NCI-H146 treated with DMSO at 0.1 percent for 48 hours (cell line): ENCODE results near the gene HOXB7.

ENCODE experiments used
- DNase-seq: peaks from one replicate; lab custom pipeline; 2025; ENCODE audit not compliant: unreplicated experiment; lab: John Stamatoyannopoulos, UW

HOXB7 gene

GRCh38 chr17:48596000-48596734 is 14.7 kb downstream of the HOXB7 start:
- no peak for DNase-seq

DNA sequence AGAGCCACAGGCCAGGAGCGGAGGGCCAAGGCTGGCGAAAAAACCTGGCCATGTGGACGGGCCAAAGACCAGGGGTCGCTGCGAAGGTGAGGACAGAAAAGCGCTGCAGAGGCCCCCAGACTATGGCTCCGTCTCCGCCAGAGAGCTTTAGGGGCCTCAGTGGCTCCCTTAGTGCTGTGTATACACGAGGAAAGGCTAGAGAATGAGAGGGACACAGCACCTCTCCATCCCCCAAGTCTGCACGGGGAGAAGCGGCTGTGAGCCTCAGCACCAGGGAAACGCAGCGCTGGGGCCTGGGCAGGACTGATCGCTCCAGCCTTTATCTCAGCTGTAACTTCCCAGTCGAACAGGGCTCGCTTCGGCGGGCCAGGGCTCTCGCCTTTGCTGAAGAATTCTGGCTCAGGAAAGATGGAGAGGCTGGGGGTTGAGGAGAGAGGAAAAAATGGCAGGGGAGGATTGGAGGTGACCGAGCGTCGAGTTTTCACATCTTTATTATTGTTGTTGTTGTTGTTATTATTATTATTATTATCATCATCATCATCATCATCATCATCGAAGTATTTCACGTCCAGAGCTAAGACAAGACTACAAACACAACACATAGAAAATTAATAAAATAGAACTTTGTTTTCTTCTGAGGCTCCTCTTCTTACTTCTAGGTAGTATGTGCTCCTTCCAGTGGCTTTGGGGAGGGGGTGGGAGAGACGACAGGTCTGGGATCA is 15.4 kb downstream of the HOXB7 start:
- no peak for DNase-seq

- no peak for DNase-seq
Observed at GRCh38 chr17:48594538-48595277, 16.1 kb downstream of the HOXB7 start.

GRCh38 chr17:48593840-48594537 is 16.8 kb downstream of the HOXB7 start:
- peak; percentile 87 for DNase-seq

- DNase-seq = peak; percentile 64
Observed at GRCh38 chr17:48593126-48593829, 17.5 kb downstream of the HOXB7 start, which contains the start of gene HOXB5. HOXB5 (minus strand) TSS chr17:48593779; CDS start chr17:48593682, 97 bp downstream.

DNA sequence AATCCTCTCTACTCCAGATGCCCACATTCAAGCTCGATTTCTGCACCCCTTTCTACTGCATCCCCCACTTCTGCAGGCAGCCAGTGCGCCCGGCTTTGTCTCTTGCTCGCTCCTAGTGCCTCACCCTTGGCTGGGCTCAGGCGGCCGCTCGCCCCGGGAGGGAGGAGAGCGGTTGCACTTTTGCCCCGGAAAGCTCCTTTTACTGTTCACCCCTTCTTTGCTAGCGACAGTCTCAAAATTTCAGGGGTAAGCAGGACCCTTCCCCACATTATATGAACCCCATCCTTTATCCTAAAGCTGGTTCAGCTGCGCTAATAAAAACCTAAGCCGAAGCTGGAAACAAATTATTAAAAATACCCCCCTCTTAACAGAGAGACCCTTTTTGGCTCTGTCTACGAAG is 18.2 kb downstream of the HOXB7 start:
- DNase-seq = no peak

- no peak for DNase-seq
Observed at GRCh38 chr17:48592057-48592514, 18.7 kb downstream of the HOXB7 start.

DNA sequence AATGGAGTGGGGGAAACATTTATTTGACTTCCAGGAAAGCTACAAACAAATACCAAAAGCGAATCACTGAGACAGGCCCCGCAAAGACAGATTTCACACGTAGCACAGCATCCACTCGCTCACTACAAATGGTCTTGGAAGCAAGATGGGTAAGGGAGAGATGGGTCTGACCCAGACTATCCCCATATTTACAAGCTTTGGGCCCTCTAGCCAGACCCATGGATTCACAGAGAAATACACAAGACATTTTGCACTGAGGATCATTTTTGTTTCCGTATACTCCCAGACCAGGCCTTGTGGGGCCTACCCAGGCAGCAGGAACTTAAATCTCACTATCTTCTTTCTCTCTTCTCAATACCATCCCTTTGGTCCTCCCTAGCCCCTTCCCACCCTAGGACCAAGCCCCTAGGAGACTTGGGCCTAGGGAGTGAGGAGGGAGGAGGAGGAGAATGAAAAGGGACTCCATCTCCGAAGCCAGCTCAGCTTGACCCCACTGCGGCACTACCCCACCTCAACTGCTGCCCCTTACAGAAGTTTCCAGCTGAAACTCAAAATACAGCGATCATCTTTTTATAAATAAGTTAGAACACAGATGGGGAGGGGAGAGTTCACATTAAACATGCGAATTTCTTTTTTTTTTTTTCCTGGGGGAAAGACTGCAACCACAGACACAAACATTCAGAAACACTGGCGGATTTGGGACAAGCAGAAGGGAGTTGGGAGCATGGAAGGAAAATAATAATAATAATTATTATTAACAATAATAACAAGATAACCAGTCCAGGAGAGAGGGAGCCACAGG is 19.4 kb downstream of the HOXB7 start:
- DNase-seq = no peak

GRCh38 chr17:48590607-48591161 is 20.1 kb downstream of the HOXB7 start:
- DNase-seq = no peak

GRCh38 chr17:48589831-48590606 is 20.8 kb downstream of the HOXB7 start, which contains the start of gene HOXB3:
HOXB3 (minus strand) TSS chr17:48590241; CDS start chr17:48552474, 37,767 bp downstream.
- no peak for DNase-seq

DNA sequence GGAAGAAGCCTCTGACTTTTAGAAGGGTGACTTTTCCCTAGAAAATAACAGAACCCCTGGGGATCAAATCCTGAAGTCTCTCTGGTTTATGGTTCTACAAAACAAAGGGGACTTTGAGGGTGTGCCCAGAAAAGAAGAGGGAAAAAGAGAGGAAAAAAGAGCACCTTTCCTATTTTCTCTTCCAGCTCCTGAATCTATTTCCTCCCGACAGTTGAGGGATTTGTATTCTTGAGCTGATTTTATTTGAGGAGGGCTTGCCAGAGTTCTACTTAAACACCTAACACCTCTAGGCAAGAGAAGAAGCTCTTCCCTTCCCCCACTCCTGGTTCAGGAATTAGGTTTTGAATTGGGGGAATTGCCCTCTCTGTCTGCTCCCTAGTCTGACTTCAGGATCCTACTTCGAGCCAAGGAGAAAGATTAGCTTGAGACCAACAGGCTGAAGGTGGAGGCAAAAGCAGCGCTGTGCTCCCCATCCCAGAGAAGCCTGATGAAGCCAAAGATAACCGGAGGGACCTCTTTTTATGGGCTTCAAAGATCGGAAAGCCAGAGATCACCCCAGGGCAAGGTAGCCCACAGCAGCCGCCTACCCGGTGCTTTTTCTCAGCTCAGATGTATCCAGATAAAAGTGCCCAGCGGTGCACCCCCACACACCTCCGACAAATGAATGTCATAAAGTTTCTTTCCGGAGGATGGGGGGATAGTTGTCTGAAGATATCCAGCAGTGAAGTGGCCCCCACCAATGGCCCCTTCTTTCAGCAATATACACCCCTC is 21.6 kb downstream of the HOXB7 start:
- DNase-seq = no peak

GRCh38 chr17:48588528-48588927 is 22.3 kb downstream of the HOXB7 start:
- DNase-seq = no peak

DNA sequence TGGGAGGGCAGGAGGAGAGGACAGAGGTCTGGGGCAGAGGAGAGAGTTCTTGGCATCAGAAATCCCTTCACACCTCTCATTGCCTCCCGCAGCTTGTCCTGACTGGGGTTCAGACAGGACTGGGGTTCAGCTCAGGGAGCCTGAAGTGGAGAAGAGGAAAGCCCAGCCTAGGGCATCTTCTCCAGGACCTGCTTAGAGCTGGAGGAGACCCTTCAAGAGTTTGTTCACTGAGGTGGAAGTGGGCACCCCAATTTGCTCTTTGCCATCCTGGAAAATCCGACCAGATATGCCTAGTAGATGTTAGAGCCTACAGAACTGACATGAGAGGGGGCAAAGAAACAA is 22.8 kb downstream of the HOXB7 start:
- DNase-seq = no peak

GRCh38 chr17:48587276-48588073 is 23.3 kb downstream of the HOXB7 start:
- no peak for DNase-seq

DNA sequence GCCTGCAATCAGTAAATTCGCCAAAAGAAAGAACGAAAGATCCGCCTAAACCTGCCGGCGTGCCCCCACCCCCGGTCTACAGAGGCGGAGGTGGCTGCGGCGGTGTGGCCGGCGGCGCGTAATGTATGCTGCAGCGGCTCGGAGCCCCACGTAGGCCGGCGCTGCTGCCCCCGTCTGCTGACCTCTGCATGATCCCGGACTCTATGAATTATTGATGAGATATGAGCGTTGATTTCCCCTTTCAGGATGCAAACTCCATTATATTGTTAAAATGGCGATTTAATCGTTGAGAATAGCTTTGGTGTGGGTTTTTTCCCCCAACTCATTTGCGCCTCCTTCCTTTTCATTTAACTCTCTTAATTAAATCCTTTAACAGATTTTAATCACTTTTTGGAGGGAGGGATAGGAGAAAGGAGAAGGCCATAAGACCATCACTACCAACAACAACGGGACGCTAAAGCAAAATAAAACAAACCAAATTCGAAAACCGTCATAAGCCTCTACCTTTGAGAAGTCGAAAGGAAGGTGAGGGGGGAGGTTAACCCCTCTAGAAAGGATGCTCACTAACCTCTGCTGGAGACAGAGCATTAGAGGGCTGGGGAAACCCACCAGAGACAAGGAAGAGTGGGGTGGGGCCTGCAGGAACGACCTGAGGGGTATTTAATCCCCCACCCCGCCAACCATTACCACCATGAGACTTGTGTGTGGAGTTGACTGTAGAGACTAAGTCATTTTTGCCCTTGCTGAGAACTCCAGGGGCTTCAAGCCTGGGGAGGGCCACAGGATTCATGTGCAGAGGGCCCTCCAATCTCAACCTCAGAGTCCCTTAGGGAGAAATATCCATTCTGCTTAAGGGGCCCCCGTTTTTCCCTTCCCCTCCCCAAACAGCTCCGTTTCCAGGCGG is 24.2 kb downstream of the HOXB7 start:
- DNase-seq = no peak

DNA sequence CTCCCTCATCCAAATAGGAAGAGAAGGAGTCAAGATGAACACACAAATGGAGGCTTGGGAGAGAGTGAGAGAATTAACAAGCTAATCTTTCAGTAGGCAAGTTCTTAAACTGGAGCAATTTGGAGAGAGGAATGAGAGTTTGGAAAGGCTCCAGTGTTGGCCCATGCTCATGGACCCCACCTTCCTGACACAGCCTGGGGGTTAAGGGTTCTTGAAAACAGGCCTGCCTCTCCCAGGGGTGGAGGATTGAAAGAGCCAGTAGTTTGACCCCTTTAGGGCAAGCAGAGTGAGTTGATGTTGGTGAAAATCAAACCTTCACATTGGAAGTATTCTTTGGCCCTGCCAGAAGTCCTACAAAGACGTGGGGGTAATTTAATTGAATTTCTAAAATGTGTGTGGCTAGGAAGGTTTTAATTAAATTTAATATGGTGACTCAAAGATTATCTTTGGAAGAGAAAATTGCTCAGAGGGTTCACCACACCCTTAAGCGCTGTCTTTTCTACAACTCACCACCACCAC is 26.5 kb downstream of the HOXB7 start:
- no peak for DNase-seq
